ENCODE measurements around the gene FMO5. TPM values are rescaled to one million over a fixed set of nuclear protein-coding genes. Genes with fewer than 3 reads are reported as not detected.
"Not testable (repeated sequence)": the region's sequence is repeated elsewhere in the genome, so short reads cannot be mapped to it uniquely, and the experiment has no call there.

FMO5 gene
- total RNA-seq, 4 donors from 2014 or later, result 1.2 to 2.9 (median 2.1) TPM

DNA sequence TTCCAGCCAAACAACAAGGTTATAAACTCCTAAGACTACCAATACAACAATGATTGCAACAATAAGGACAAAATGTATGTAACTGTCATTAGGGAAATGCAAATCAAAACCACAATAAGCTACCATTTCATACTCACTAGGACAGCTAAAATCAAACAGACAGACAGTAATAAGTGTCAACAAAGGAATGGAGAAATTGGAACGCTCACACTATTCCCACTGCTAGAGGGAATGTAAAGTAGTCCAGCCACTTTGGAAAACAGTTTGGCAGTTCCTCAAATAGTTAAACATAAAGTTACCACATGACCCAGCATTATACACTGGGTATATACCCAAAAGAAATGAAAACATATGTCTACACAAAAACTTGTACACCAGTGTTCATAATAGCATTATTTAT lies 62.1 kb downstream of the FMO5 start:
- 100% methylated on average over 1 of the region's 1 CpG for WGBS
- Histone ChIP-seq H3K9me3 (no peaks in the 10 kb centered on the region), H3K27ac (replicated peaks in 1 of 4) (no peak overlapping the region), H3K4me1 (peaks cover 0 to 12% (median 6%) of the 10 kb centered on the region in 4 donors), H3K4me3 (no peak overlapping the region), H3K27me3 (no peaks in the 10 kb centered on the region), H3K36me3 (peaks cover 42 to 76% (median 57%) of the 10 kb centered on the region in 4 donors)
- no peak for DNase-seq (ENCODE audit: extremely low spot score)
- TF ChIP-seq, protein P1, sequence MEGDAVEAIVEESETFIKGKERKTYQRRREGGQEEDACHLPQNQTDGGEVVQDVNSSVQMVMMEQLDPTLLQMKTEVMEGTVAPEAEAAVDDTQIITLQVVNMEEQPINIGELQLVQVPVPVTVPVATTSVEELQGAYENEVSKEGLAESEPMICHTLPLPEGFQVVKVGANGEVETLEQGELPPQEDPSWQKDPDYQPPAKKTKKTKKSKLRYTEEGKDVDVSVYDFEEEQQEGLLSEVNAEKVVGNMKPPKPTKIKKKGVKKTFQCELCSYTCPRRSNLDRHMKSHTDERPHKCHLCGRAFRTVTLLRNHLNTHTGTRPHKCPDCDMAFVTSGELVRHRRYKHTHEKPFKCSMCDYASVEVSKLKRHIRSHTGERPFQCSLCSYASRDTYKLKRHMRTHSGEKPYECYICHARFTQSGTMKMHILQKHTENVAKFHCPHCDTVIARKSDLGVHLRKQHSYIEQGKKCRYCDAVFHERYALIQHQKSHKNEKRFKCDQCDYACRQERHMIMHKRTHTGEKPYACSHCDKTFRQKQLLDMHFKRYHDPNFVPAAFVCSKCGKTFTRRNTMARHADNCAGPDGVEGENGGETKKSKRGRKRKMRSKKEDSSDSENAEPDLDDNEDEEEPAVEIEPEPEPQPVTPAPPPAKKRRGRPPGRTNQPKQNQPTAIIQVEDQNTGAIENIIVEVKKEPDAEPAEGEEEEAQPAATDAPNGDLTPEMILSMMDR (IDR thresholded peaks at IDR 0.05), result no peak
- TF ChIP-seq POLR2AphosphoS5 (IDR thresholded peaks at IDR 0.05), result no peak
- TF ChIP-seq POLR2A (IDR thresholded peaks at IDR 0.05; ENCODE audit: low read depth), result no peak
- no peak for TF ChIP-seq EP300 (IDR thresholded peaks at IDR 0.05)
- intact Hi-C loops (cut with DNase I), result no loop called here

DNA sequence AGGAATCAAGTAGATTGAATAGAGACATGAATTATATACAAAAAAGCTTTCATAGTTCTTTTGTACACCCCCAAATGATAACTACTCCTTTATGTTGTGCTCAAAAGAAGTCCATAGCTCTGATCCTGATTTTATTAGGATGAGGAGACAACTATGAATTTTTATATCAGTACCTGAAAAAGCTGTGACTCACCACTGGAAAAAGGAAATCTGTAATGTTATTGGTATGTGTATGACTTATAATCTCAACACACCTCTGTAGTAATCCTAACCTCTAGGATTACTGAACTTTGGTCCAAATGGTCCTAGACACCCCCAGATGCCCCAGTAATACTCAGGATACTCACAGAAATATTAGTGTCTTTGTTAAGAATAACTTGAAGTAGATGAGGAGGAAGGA lies 63.0 kb downstream of the FMO5 start:
- H3K9me3 ChIP-seq, result no peaks in the 10 kb centered on the region
- no peak overlapping the region for H3K4me3 ChIP-seq
- no peak for TF ChIP-seq POLR2A (IDR thresholded peaks at IDR 0.05; ENCODE audit: low read depth)
- no peak for TF ChIP-seq EP300 (IDR thresholded peaks at IDR 0.05)
- TF ChIP-seq, protein P1 (IDR thresholded peaks at IDR 0.05), result no peak
- no peak for TF ChIP-seq POLR2AphosphoS5 (IDR thresholded peaks at IDR 0.05)
- H3K36me3 ChIP-seq, result peaks cover 48 to 86% (median 66%) of the 10 kb centered on the region in 4 donors
- H3K27ac ChIP-seq (replicated peaks in 1 of 4), result no peak overlapping the region
- H3K27me3 ChIP-seq, result no peaks in the 10 kb centered on the region
- H3K4me1 ChIP-seq, result peaks cover 0 to 4% (median under 1%) of the 10 kb centered on the region in 4 donors
- intact Hi-C loops (cut with DNase I), result no loop called here
- DNase-seq (ENCODE audit: extremely low spot score), result no peak

DNA sequence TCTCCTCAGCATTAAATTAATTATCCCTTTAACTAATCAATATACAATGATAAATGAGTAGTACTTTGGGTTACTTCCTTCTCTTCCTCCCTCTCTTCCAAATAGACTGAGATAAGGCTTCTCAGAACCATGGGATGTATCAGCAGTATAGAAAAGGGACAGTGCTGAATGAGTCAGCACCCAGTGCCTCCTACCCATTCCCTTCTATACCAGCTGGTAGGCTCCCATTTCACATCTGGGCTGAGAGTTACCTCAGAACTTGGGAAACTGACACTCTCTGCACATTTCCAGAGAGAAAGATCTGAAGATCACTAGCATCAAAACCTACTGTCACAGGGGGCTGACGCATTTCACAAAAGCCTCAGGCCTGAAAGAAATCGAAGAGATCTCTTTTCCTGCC lies 68.0 kb downstream of the FMO5 start:
- DNase-seq (ENCODE audit: extremely low spot score); H3K4me1 ChIP-seq; H3K4me3 ChIP-seq; H3K9me3 ChIP-seq; H3K27ac ChIP-seq (replicated peaks in 1 of 4); H3K27me3 ChIP-seq; intact Hi-C loops (cut with DNase I): not testable (repeated sequence)
- peaks cover 48 to 86% (median 65%) of the 10 kb centered on the region in 4 donors for H3K36me3 ChIP-seq
- WGBS, result 89% methylated on average over 2 of the region's 2 CpGs

DNA sequence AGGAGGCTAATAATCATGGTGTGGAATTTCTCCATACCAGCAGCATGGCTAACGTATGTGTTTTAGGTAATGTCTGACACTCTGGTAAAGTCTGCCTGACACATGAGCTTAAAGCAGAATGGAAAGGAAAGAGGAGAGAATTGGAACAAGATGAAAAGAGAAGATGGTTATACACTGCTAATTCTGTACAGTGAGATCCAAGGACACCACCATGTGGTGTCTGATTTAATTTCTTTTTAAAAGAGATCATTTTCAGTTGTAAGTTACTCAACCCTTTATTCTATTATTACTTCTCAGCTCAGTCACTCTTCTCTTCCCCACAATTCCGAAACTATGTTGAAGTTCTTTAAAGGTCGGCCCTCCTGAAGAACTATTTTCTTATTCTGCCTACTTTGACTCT lies 68.5 kb downstream of the FMO5 start:
- H3K4me3 ChIP-seq, result no peak overlapping the region
- H3K36me3 ChIP-seq, result peaks cover 45 to 81% (median 60%) of the 10 kb centered on the region in 4 donors
- no peaks in the 10 kb centered on the region for H3K9me3 ChIP-seq
- no peak for DNase-seq (ENCODE audit: extremely low spot score)
- WGBS, result 93% methylated on average over 3 of the region's 3 CpGs
- no peak overlapping the region for H3K27ac ChIP-seq (replicated peaks in 1 of 4)
- TF ChIP-seq, protein P1 (IDR thresholded peaks at IDR 0.05), result no peak
- TF ChIP-seq EP300 (IDR thresholded peaks at IDR 0.05) (no peak), POLR2A (IDR thresholded peaks at IDR 0.05; ENCODE audit: low read depth) (no peak), POLR2AphosphoS5 (IDR thresholded peaks at IDR 0.05) (no peak)
- no peaks in the 10 kb centered on the region for H3K27me3 ChIP-seq
- H3K4me1 ChIP-seq, result no peaks in the 10 kb centered on the region
- intact Hi-C loops (cut with DNase I), result no loop called here

DNA sequence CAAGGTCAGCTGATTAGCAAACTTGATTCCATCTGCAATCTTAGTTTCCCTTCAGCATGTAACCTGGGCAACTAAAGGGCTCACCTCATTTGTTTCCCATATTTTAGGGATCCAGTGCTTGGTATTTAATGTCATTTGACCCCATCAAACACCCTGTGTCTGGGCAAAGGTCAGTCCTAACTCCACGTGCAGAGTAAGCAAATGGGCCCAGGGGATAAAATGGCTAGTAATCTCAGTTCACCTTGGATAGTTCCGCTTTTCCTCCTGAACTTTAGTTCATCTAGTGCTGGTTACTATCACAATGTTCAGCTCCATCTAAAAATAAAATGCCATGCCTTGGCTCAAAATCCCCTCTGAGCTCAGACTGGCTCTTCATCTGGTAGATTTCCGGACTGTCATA lies 72.4 kb downstream of the FMO5 start:
- Histone ChIP-seq H3K9me3 (no peaks in the 10 kb centered on the region), H3K4me1 (no peaks in the 10 kb centered on the region), H3K36me3 (peaks cover 7 to 42% (median 21%) of the 10 kb centered on the region in 4 donors), H3K27me3 (no peaks in the 10 kb centered on the region), H3K27ac (replicated peaks in 1 of 4) (no peak overlapping the region), H3K4me3 (no peak overlapping the region)
- 91% methylated on average over 3 of the region's 3 CpGs for WGBS
- TF ChIP-seq, protein P1 (IDR thresholded peaks at IDR 0.05), result no peak
- TF ChIP-seq EP300 (IDR thresholded peaks at IDR 0.05), result no peak
- TF ChIP-seq POLR2A (IDR thresholded peaks at IDR 0.05; ENCODE audit: low read depth), result no peak
- no peak for TF ChIP-seq POLR2AphosphoS5 (IDR thresholded peaks at IDR 0.05)
- intact Hi-C loops (cut with DNase I), result no loop called here
- DNase-seq (ENCODE audit: extremely low spot score), result no peak

All from esophagus muscularis mucosa (tissue), 4 donors.